ENCODE data around the gene CADPS2. TPM values are rescaled to one million over a fixed set of nuclear protein-coding genes. Genes with fewer than 3 reads are reported as not detected.

The CADPS2 gene
- total RNA-seq, 2 donors from 2014 or later, result 16.4 to 32.5 TPM

DNA sequence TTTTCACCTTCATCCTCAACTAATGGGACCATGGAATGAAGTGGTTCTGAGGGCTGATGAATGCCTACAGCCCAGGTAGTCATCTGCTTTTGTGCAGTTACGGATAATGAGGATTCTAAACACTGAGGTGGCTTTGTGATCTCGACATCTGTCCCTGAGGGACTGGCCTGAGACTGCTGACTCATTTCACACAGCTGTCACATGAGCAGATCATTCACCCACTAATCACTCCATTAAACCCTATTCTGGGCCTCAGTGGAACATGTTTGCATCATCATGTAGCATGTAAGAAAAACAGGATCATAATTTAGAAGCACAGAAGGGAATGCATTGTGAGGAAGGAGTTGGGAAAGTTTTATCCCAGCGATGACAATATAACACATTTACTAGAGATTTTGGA, 502.3 kb downstream of the CADPS2 start:
- DNase-seq (ENCODE audit: low spot score), result no peak
- Histone ChIP-seq H3K36me3 (no peaks in the 10 kb centered on the region), H3K27me3 (replicated peaks; ENCODE audit: insufficient read depth) (no peaks in the 10 kb centered on the region), H3K9me3 (no peaks in the 10 kb centered on the region), H3K4me1 (ENCODE audit: control insufficient read depth in 1 of 2, low read depth in 2 of 2) (no peaks in the 10 kb centered on the region), H3K27ac (no peak overlapping the region), H3K4me3 (no peak overlapping the region)
- no peak for ATAC-seq (ENCODE audit: insufficient number of reproducible peaks, low FRiP score, low read depth)
- TF ChIP-seq, protein P1, sequence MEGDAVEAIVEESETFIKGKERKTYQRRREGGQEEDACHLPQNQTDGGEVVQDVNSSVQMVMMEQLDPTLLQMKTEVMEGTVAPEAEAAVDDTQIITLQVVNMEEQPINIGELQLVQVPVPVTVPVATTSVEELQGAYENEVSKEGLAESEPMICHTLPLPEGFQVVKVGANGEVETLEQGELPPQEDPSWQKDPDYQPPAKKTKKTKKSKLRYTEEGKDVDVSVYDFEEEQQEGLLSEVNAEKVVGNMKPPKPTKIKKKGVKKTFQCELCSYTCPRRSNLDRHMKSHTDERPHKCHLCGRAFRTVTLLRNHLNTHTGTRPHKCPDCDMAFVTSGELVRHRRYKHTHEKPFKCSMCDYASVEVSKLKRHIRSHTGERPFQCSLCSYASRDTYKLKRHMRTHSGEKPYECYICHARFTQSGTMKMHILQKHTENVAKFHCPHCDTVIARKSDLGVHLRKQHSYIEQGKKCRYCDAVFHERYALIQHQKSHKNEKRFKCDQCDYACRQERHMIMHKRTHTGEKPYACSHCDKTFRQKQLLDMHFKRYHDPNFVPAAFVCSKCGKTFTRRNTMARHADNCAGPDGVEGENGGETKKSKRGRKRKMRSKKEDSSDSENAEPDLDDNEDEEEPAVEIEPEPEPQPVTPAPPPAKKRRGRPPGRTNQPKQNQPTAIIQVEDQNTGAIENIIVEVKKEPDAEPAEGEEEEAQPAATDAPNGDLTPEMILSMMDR (IDR thresholded peaks at IDR 0.05), result no peak

- H3K27ac ChIP-seq, result no peak overlapping the region
- no peaks in the 10 kb centered on the region for H3K9me3 ChIP-seq
- TF ChIP-seq, protein P1 (IDR thresholded peaks at IDR 0.05), result no peak
- no peak overlapping the region for H3K4me3 ChIP-seq
- ATAC-seq (ENCODE audit: insufficient number of reproducible peaks, low FRiP score, low read depth) (no peak), DNase-seq (ENCODE audit: low spot score) (no peak)
- H3K4me1 ChIP-seq (ENCODE audit: control insufficient read depth in 1 of 2, low read depth in 2 of 2), result no peaks in the 10 kb centered on the region
- H3K36me3 ChIP-seq, result no peaks in the 10 kb centered on the region
- no peaks in the 10 kb centered on the region for H3K27me3 ChIP-seq (replicated peaks; ENCODE audit: insufficient read depth)
Observed at GRCh38 chr7:122380992-122381391, 505.3 kb downstream of the CADPS2 start.

GRCh38 chr7:122379491-122379890, 506.8 kb downstream of the CADPS2 start:
- ATAC-seq (ENCODE audit: insufficient number of reproducible peaks, low FRiP score, low read depth) (no peak), DNase-seq (ENCODE audit: low spot score) (no peak)
- H3K9me3 ChIP-seq, result no peaks in the 10 kb centered on the region
- TF ChIP-seq, protein P1 (IDR thresholded peaks at IDR 0.05), result no peak
- H3K27me3 ChIP-seq (replicated peaks; ENCODE audit: insufficient read depth), result no peaks in the 10 kb centered on the region
- H3K4me3 ChIP-seq, result no peak overlapping the region
- H3K27ac ChIP-seq, result no peak overlapping the region
- H3K4me1 ChIP-seq (ENCODE audit: control insufficient read depth in 1 of 2, low read depth in 2 of 2), result no peaks in the 10 kb centered on the region
- H3K36me3 ChIP-seq, result no peaks in the 10 kb centered on the region

DNA sequence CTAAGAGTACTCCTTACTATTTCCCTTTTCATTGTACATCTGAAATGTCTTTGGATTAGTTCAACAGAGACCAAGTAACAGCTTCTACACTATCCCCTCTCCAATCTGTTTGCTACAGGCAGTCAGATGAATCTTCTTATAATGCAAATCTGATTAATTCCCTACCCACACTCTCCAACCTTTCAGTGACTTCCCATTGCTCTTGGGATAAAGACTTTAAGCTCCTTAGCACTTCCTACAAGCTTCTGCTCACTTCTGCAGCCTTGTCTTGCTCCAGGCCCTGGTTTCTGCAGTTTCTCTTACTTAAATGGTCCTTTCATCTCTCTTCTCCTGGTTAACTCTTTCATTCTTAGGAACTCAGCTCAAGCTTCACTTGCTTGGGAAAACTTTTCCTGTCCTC, 516.5 kb downstream of the CADPS2 start:
- Histone ChIP-seq H3K9me3 (no peaks in the 10 kb centered on the region), H3K27ac (no peak overlapping the region), H3K4me1 (ENCODE audit: control insufficient read depth in 1 of 2, low read depth in 2 of 2) (no peaks in the 10 kb centered on the region), H3K27me3 (replicated peaks; ENCODE audit: insufficient read depth) (no peaks in the 10 kb centered on the region), H3K36me3 (no peaks in the 10 kb centered on the region), H3K4me3 (no peak overlapping the region)
- no peak for ATAC-seq (ENCODE audit: insufficient number of reproducible peaks, low FRiP score, low read depth)
- no peak for DNase-seq (ENCODE audit: low spot score)
- TF ChIP-seq, protein P1 (IDR thresholded peaks at IDR 0.05), result no peak

- H3K27me3 ChIP-seq (replicated peaks; ENCODE audit: insufficient read depth), result no peaks in the 10 kb centered on the region
- no peaks in the 10 kb centered on the region for H3K36me3 ChIP-seq
- no peak overlapping the region for H3K4me3 ChIP-seq
- TF ChIP-seq, protein P1 (IDR thresholded peaks at IDR 0.05), result no peak
- H3K9me3 ChIP-seq, result no peaks in the 10 kb centered on the region
- no peak overlapping the region for H3K27ac ChIP-seq
- ATAC-seq (ENCODE audit: insufficient number of reproducible peaks, low FRiP score, low read depth) (no peak), DNase-seq (ENCODE audit: low spot score) (no peak)
- no peaks in the 10 kb centered on the region for H3K4me1 ChIP-seq (ENCODE audit: control insufficient read depth in 1 of 2, low read depth in 2 of 2)
Observed at GRCh38 chr7:122364761-122365280, 521.4 kb downstream of the CADPS2 start.
